GM23338 (cell line): Measurements from ENCODE around the gene RADIL. TPM values are rescaled to one million over a fixed set of nuclear protein-coding genes. Genes with fewer than 3 reads are reported as not detected.

ENCODE experiments used
- ATAC-seq: fragments of 200-7000 bp; cut with Tn5 transposase; 3 replicates; pipeline ENCODE4 v1.9.1; 2020
- DNase-seq: peaks from one replicate; pipeline ENCODE4 v3.0.0-alpha.2; 2015; ENCODE audit warnings: low spot score
- H2AFZ ChIP-seq: fragments of 200-600 bp; sonication (generic); 2 replicates; pipeline ENCODE4 v1.8.0; 2016; ENCODE audit warnings: antibody characterized with exemption, mild to moderate bottlenecking, moderate library complexity
- H3F3A ChIP-seq: fragments of 200-600 bp; sonication (generic); replicated peaks from 2 replicates; pipeline ENCODE4 v1.8.0; 2017; ENCODE audit warnings: antibody characterized with exemption, mixed run types, low read depth
- H3K27ac ChIP-seq: fragments of 200-600 bp; sonication (generic); 2 replicates; pipeline ENCODE4 v1.6.1; 2016; ENCODE audit warnings: low read depth
- H3K27me3 ChIP-seq: fragments of 200-600 bp; sonication (generic); 2 replicates; pipeline ENCODE4 v1.8.0; 2016; ENCODE audit warnings: mild to moderate bottlenecking, mixed run types, moderate library complexity; ENCODE audit not compliant: insufficient read depth
- H3K36me3 ChIP-seq: fragments of 200-600 bp; sonication (generic); 2 replicates; pipeline ENCODE4 v1.8.0; 2016; ENCODE audit warnings: mild to moderate bottlenecking; ENCODE audit not compliant: insufficient read depth
- H3K4me1 ChIP-seq: fragments of 200-600 bp; sonication (generic); 2 replicates; pipeline ENCODE4 v1.8.0; 2016; ENCODE audit warnings: mild to moderate bottlenecking, moderate library complexity; ENCODE audit not compliant: insufficient read depth
- H3K4me2 ChIP-seq: fragments of 200-600 bp; sonication (generic); 2 replicates; pipeline ENCODE4 v1.7.1; 2017; ENCODE audit warnings: mixed run types
- H3K4me3 ChIP-seq: fragments of 200-600 bp; sonication (generic); 2 replicates; pipeline ENCODE4 v1.6.1; 2016; ENCODE audit warnings: mixed run types
- H3K79me2 ChIP-seq: fragments of 200-600 bp; sonication (generic); replicated peaks from 2 replicates; pipeline ENCODE4 v1.8.0; 2017; ENCODE audit warnings: mild to moderate bottlenecking; ENCODE audit not compliant: insufficient read depth
- H3K9me2 ChIP-seq: fragments of 200-600 bp; sonication (generic); 2 replicates; pipeline ENCODE4 v1.8.0; 2017; ENCODE audit not compliant: insufficient read depth
- H4K20me1 ChIP-seq: fragments of 200-600 bp; sonication (generic); replicated peaks from 2 replicates; pipeline ENCODE4 v1.8.0; 2017; ENCODE audit warnings: mild to moderate bottlenecking; ENCODE audit not compliant: insufficient read depth
- H3K27ac Mint-ChIP-seq: 2 replicates; pipeline ENCODE4 v1.8.0; 2020; ENCODE audit warnings: inconsistent platforms, mild to moderate bottlenecking, moderate library complexity, mixed read lengths
- H3K27me3 Mint-ChIP-seq: 3 replicates; pipeline ENCODE4 v1.8.0; 2022; ENCODE audit warnings: low read depth, mild to moderate bottlenecking, moderate library complexity, mixed read lengths, inconsistent platforms; ENCODE audit not compliant: insufficient read depth, poor library complexity
- H3K36me3 Mint-ChIP-seq: 3 replicates; pipeline ENCODE4 v1.8.0; 2021; ENCODE audit warnings: low read depth, mild to moderate bottlenecking, inconsistent platforms, moderate library complexity, mixed read lengths
- H3K4me1 Mint-ChIP-seq: 3 replicates; pipeline ENCODE4 v1.8.0; 2020; ENCODE audit warnings: mild to moderate bottlenecking, inconsistent platforms, mixed read lengths
- H3K4me3 Mint-ChIP-seq: 3 replicates; pipeline ENCODE4 v1.8.0; 2021; ENCODE audit warnings: moderate library complexity, mild to moderate bottlenecking, inconsistent platforms, mixed read lengths
- H3K9me3 Mint-ChIP-seq: 3 replicates; pipeline ENCODE4 v1.8.0; 2020; ENCODE audit warnings: moderate library complexity, mild to moderate bottlenecking, inconsistent platforms, mixed read lengths
- CREB1 ChIP-seq: fragments of 250-450 bp; sonication (Bioruptor Pico); IDR thresholded peaks from 2 replicates; pipeline ENCODE4 v1.5.0; 2020; ENCODE audit warnings: low read depth, mild to moderate bottlenecking, moderate library complexity
- EZH2 ChIP-seq: fragments of 200-600 bp; sonication (generic); IDR thresholded peaks from one replicate; pipeline ENCODE4 v1.8.0; 2017; ENCODE audit warnings: antibody characterized with exemption, mild to moderate bottlenecking, low read depth; ENCODE audit not compliant: unreplicated experiment
- EZH2phosphoT487 ChIP-seq: fragments of 200-600 bp; sonication (generic); IDR thresholded peaks from one replicate; pipeline ENCODE4 v1.8.1; 2018; ENCODE audit warnings: antibody characterized with exemption; ENCODE audit not compliant: unreplicated experiment
- JUNB ChIP-seq: IDR thresholded peaks from one replicate; pipeline ENCODE4 v1.6.1; 2016; ENCODE audit warnings: antibody characterized with exemption; ENCODE audit not compliant: unreplicated experiment
- NANOG ChIP-seq: IDR thresholded peaks from 2 replicates; pipeline ENCODE4 v1.6.1; 2016; ENCODE audit warnings: antibody characterized with exemption, borderline replicate concordance
- POLR2AphosphoS5 ChIP-seq: IDR thresholded peaks from 2 replicates; pipeline ENCODE4 v1.6.1; 2016; ENCODE audit warnings: antibody characterized with exemption, low read depth
- STAT1 ChIP-seq: IDR thresholded peaks from one replicate; pipeline ENCODE4 v1.6.1; 2016; ENCODE audit warnings: antibody characterized with exemption; ENCODE audit not compliant: unreplicated experiment
- ZNF114 ChIP-seq: fragments of 250-450 bp; sonication (Bioruptor Pico); IDR thresholded peaks from 2 replicates; pipeline ENCODE4 v1.5.0; 2020; ENCODE audit warnings: mild to moderate bottlenecking, moderate library complexity
- ZNF331 ChIP-seq: fragments of 250-450 bp; sonication (Bioruptor Pico); IDR thresholded peaks from 2 replicates; pipeline ENCODE4 v1.5.0; 2020; ENCODE audit warnings: low read depth, mild to moderate bottlenecking, moderate library complexity
- polyA plus RNA-seq: library from polyadenylated mRNA; unstranded; fragments of >200 nt; fragmentation: Nextera tagmentation; extraction: Ambion mirVana; gene quantifications from 2 replicates; pipeline ENCODE4 v1.2.1, GENCODE V29; 2016
- total RNA-seq: library from RNA; depleted of rRNA; stranded (reverse); fragments of >200 nt; shearing (Covaris generic); gene quantifications from 2 replicates; pipeline ENCODE4 v1.2.3, GENCODE V29; 2014
- TF ChIP-seq, protein P1 (sequence below): IDR thresholded peaks from 2 replicates; pipeline ENCODE4 v1.6.1; 2016; ENCODE audit warnings: antibody characterized with exemption
- TF ChIP-seq, protein P2 (sequence below): fragments of 250-450 bp; sonication (Bioruptor Pico); IDR thresholded peaks from 2 replicates; pipeline ENCODE4 v1.5.0; 2020; ENCODE audit warnings: mild to moderate bottlenecking, moderate library complexity
- TF ChIP-seq, protein P3 (sequence below): IDR thresholded peaks from one replicate; pipeline ENCODE4 v1.6.1; 2018; ENCODE audit warnings: antibody characterized with exemption; ENCODE audit not compliant: unreplicated experiment
- TF ChIP-seq, protein P4 (sequence below), 2 experiments: fragments of 200-600 bp in 1 of 2; sonication (generic) in 1 of 2; conservative IDR thresholded peaks; 2 replicates each; pipeline versions ENCODE4 v1.5.1 to v1.6.1; 2016 to 2017; ENCODE audit warnings: antibody characterized with exemption in 2 of 2, low read depth in 2 of 2, mild to moderate bottlenecking in 2 of 2, moderate library complexity in 1 of 2

The RADIL gene
- total and polyA plus RNA-seq, 2 experiments from 2014 or later = 4.3 to 9.8 TPM

DNA sequence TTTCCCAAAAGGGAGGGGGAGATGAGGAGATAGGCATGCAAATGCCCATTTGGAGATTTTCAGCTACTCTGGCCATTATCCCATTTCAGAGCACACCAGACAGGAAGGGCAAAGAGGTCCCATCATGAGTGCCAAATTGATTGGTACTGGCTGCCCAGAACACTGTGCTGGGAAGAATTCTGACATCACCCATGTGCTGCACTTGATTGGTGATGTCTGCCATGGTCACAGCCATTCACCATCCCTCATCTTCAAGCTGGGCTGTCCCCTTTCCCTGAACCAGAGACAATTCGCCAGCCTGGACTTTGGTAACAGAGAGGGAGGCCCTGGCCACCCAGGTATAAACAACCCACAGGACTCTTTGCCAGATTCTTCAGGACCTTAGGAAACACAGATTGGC, 23.2 kb upstream of the RADIL start:
- H3K4me2 ChIP-seq = no peak overlapping the region
- ATAC-seq = no peak
- TF ChIP-seq STAT1 = no peak
- TF ChIP-seq NANOG = no peak
- TF ChIP-seq JUNB = no peak
- TF ChIP-seq ZNF331 (CRISPR knock-in tag) = no peak
- TF ChIP-seq POLR2AphosphoS5 = no peak
- no peak for TF ChIP-seq CREB1
- no peak for TF ChIP-seq EZH2phosphoT487
- TF ChIP-seq, protein P1, sequence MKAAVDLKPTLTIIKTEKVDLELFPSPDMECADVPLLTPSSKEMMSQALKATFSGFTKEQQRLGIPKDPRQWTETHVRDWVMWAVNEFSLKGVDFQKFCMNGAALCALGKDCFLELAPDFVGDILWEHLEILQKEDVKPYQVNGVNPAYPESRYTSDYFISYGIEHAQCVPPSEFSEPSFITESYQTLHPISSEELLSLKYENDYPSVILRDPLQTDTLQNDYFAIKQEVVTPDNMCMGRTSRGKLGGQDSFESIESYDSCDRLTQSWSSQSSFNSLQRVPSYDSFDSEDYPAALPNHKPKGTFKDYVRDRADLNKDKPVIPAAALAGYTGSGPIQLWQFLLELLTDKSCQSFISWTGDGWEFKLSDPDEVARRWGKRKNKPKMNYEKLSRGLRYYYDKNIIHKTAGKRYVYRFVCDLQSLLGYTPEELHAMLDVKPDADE = no peak
- TF ChIP-seq, protein P2, sequence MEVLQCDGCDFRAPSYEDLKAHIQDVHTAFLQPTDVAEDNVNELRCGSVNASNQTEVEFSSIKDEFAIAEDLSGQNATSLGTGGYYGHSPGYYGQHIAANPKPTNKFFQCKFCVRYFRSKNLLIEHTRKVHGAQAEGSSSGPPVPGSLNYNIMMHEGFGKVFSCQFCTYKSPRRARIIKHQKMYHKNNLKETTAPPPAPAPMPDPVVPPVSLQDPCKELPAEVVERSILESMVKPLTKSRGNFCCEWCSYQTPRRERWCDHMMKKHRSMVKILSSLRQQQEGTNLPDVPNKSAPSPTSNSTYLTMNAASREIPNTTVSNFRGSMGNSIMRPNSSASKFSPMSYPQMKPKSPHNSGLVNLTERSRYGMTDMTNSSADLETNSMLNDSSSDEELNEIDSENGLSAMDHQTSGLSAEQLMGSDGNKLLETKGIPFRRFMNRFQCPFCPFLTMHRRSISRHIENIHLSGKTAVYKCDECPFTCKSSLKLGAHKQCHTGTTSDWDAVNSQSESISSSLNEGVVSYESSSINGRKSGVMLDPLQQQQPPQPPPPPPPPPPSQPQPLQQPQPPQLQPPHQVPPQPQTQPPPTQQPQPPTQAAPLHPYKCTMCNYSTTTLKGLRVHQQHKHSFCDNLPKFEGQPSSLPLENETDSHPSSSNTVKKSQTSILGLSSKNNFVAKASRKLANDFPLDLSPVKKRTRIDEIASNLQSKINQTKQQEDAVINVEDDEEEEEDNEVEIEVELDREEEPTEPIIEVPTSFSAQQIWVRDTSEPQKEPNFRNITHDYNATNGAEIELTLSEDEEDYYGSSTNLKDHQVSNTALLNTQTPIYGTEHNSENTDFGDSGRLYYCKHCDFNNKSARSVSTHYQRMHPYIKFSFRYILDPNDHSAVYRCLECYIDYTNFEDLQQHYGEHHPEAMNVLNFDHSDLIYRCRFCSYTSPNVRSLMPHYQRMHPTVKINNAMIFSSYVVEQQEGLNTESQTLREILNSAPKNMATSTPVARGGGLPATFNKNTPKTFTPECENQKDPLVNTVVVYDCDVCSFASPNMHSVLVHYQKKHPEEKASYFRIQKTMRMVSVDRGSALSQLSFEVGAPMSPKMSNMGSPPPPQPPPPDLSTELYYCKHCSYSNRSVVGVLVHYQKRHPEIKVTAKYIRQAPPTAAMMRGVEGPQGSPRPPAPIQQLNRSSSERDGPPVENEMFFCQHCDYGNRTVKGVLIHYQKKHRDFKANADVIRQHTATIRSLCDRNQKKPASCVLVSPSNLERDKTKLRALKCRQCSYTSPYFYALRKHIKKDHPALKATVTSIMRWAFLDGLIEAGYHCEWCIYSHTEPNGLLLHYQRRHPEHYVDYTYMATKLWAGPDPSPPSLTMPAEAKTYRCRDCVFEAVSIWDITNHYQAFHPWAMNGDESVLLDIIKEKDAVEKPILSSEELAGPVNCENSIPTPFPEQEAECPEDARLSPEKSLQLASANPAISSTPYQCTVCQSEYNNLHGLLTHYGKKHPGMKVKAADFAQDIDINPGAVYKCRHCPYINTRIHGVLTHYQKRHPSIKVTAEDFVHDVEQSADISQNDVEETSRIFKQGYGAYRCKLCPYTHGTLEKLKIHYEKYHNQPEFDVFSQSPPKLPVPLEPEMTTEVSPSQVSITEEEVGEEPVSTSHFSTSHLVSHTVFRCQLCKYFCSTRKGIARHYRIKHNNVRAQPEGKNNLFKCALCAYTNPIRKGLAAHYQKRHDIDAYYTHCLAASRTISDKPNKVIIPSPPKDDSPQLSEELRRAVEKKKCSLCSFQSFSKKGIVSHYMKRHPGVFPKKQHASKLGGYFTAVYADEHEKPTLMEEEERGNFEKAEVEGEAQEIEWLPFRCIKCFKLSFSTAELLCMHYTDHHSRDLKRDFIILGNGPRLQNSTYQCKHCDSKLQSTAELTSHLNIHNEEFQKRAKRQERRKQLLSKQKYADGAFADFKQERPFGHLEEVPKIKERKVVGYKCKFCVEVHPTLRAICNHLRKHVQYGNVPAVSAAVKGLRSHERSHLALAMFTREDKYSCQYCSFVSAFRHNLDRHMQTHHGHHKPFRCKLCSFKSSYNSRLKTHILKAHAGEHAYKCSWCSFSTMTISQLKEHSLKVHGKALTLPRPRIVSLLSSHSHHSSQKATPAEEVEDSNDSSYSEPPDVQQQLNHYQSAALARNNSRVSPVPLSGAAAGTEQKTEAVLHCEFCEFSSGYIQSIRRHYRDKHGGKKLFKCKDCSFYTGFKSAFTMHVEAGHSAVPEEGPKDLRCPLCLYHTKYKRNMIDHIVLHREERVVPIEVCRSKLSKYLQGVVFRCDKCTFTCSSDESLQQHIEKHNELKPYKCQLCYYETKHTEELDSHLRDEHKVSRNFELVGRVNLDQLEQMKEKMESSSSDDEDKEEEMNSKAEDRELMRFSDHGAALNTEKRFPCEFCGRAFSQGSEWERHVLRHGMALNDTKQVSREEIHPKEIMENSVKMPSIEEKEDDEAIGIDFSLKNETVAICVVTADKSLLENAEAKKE (CRISPR knock-in tag) = no peak
- TF ChIP-seq EZH2 = no peak
- TF ChIP-seq, protein P3, sequence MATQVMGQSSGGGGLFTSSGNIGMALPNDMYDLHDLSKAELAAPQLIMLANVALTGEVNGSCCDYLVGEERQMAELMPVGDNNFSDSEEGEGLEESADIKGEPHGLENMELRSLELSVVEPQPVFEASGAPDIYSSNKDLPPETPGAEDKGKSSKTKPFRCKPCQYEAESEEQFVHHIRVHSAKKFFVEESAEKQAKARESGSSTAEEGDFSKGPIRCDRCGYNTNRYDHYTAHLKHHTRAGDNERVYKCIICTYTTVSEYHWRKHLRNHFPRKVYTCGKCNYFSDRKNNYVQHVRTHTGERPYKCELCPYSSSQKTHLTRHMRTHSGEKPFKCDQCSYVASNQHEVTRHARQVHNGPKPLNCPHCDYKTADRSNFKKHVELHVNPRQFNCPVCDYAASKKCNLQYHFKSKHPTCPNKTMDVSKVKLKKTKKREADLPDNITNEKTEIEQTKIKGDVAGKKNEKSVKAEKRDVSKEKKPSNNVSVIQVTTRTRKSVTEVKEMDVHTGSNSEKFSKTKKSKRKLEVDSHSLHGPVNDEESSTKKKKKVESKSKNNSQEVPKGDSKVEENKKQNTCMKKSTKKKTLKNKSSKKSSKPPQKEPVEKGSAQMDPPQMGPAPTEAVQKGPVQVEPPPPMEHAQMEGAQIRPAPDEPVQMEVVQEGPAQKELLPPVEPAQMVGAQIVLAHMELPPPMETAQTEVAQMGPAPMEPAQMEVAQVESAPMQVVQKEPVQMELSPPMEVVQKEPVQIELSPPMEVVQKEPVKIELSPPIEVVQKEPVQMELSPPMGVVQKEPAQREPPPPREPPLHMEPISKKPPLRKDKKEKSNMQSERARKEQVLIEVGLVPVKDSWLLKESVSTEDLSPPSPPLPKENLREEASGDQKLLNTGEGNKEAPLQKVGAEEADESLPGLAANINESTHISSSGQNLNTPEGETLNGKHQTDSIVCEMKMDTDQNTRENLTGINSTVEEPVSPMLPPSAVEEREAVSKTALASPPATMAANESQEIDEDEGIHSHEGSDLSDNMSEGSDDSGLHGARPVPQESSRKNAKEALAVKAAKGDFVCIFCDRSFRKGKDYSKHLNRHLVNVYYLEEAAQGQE = no peak
- TF ChIP-seq ZNF114 (CRISPR knock-in tag) = no peak
- TF ChIP-seq, protein P4, sequence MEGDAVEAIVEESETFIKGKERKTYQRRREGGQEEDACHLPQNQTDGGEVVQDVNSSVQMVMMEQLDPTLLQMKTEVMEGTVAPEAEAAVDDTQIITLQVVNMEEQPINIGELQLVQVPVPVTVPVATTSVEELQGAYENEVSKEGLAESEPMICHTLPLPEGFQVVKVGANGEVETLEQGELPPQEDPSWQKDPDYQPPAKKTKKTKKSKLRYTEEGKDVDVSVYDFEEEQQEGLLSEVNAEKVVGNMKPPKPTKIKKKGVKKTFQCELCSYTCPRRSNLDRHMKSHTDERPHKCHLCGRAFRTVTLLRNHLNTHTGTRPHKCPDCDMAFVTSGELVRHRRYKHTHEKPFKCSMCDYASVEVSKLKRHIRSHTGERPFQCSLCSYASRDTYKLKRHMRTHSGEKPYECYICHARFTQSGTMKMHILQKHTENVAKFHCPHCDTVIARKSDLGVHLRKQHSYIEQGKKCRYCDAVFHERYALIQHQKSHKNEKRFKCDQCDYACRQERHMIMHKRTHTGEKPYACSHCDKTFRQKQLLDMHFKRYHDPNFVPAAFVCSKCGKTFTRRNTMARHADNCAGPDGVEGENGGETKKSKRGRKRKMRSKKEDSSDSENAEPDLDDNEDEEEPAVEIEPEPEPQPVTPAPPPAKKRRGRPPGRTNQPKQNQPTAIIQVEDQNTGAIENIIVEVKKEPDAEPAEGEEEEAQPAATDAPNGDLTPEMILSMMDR (conservative IDR thresholded peaks at IDR 0.05; ENCODE audit: low read depth in 2 of 2) = no peak
- H3K27ac ChIP-seq = no peak overlapping the region
- Mint-ChIP-seq H3K27me3 (peaks cover 4% of the 10 kb centered on the region), H3K27ac (no peak overlapping the region), H3K4me3 (no peak overlapping the region), H3K36me3 (no peaks in the 10 kb centered on the region), H3K4me1 (no peaks in the 10 kb centered on the region), H3K9me3 (peaks cover 21% of the 10 kb centered on the region)
- H3K4me1 ChIP-seq = no peaks in the 10 kb centered on the region
- no peak overlapping the region for H2AFZ ChIP-seq
- H4K20me1 ChIP-seq = no peaks in the 10 kb centered on the region
- H3K79me2 ChIP-seq = no peaks in the 10 kb centered on the region
- H3K27me3 ChIP-seq = no peaks in the 10 kb centered on the region
- no peak for DNase-seq
- H3K4me3 ChIP-seq = no peak overlapping the region
- no peaks in the 10 kb centered on the region for H3F3A ChIP-seq
- H3K9me2 ChIP-seq = no peaks in the 10 kb centered on the region
- H3K36me3 ChIP-seq = no peaks in the 10 kb centered on the region
